ENCODE measurements around the gene CLDN17. TPM values are rescaled to one million over a fixed set of nuclear protein-coding genes. Genes with fewer than 3 reads are reported as not detected.

Gene CLDN17
- total RNA-seq, 6 experiments from 2014 or later: not detected

DNA sequence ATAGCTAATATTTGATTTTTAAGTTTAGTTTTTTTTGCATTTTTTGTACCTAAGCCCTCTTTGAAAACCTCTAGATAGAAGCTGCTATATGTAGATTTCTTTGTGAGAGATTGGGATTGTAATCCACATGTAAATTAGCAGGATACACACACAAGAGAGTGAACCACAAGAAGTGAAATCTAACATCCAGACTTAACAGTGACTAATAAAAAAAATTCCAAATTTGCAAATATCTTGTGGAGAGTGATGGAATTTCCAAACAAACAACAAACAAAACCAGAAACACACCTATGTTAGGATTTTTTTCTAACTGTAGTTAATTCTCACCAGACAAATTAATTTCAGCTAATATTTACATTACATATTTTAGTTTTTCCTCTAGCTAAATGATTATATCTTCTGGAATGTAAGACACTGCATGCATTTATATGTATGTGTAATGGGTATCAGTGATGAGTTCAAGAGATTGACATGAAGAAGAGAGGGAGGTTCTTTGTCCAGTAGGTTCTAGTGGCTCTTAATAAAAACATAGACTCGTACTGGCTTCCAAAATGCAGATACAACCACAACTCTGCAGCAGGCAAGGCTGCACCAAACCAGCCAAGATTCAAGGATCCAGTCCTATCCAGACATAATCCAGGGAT is 12.8 kb downstream of the CLDN17 start:
- ATAC-seq: no peak

DNA sequence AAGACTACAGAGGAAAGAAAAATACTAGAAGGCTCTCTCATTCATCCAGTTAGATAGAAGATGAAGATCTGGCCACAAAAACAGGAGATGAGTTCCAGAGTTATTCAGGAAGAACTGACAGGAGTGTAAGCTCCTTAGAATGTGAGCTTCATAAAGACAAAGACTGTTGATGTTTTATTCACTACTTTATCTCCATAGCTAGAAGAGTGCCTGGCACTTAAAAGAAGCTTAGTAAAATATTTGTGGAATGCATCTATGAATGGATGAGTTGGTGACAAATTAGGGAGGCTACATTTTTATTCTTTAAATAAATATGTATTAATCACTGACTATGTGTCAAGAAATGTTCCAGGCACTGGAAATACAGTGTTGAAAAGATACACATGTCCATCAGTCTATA is 13.8 kb downstream of the CLDN17 start:
- no peak for ATAC-seq
- H3K4me1 ChIP-seq: no peaks in the 10 kb centered on the region

More for the DNA sequence above, 12.8 kb downstream of the CLDN17 start:
- Histone ChIP-seq H3K4me3 (no peak overlapping the region), H3K4me1 (no peaks in the 10 kb centered on the region), H3K27ac (no peak overlapping the region), H3K27me3 (no peaks in the 10 kb centered on the region), H3K36me3 (no peaks in the 10 kb centered on the region), H3K9me3 (no peaks in the 10 kb centered on the region)
- 13% methylated on average over 1 of the region's 1 CpG for WGBS (ENCODE audit: insufficient coverage, low coverage, low lambda C conversion rate, missing lambda C conversion rate)
- TF ChIP-seq POLR2A (IDR thresholded peaks at IDR 0.05) (no peak), CTCF (IDR thresholded peaks at IDR 0.05) (no peak)
- DNase-seq: no peak
- intact Hi-C loops (cut with DNase I): no loop called here

GRCh38 chr21:30148906-30149305 is 17.7 kb downstream of the CLDN17 start:
- Histone ChIP-seq H3K9me3 (no peaks in the 10 kb centered on the region), H3K4me3 (no peak overlapping the region), H3K4me1 (no peaks in the 10 kb centered on the region), H3K27me3 (no peaks in the 10 kb centered on the region), H3K27ac (no peak overlapping the region), H3K36me3 (no peaks in the 10 kb centered on the region)
- no peak for ATAC-seq
- TF ChIP-seq POLR2A (IDR thresholded peaks at IDR 0.05): no peak
- intact Hi-C loops (cut with DNase I): no loop called here
- DNase-seq: no peak
- WGBS (ENCODE audit: insufficient coverage, low coverage, low lambda C conversion rate, missing lambda C conversion rate): 57% methylated on average over 1 of the region's 1 CpG

More for the DNA sequence above, 13.8 kb downstream of the CLDN17 start:
- DNase-seq: no peak
- Histone ChIP-seq H3K27me3 (no peaks in the 10 kb centered on the region), H3K9me3 (no peaks in the 10 kb centered on the region), H3K36me3 (no peaks in the 10 kb centered on the region), H3K27ac (no peak overlapping the region), H3K4me3 (no peak overlapping the region)
- intact Hi-C loops (cut with DNase I): no loop called here
- TF ChIP-seq CTCF (IDR thresholded peaks at IDR 0.05): no peak
- no peak for TF ChIP-seq POLR2A (IDR thresholded peaks at IDR 0.05)

- H3K4me3 ChIP-seq: no peak overlapping the region
- WGBS (ENCODE audit: insufficient coverage, low coverage, low lambda C conversion rate, missing lambda C conversion rate): 61% methylated on average over 13 of the region's 16 CpGs
- H3K27ac ChIP-seq: no peak overlapping the region
- no peaks in the 10 kb centered on the region for H3K36me3 ChIP-seq
- no peaks in the 10 kb centered on the region for H3K4me1 ChIP-seq
- TF ChIP-seq POLR2A (IDR thresholded peaks at IDR 0.05) (no peak), CTCF (IDR thresholded peaks at IDR 0.05) (no peak)
- intact Hi-C loops (cut with DNase I): no loop called here
- no peaks in the 10 kb centered on the region for H3K9me3 ChIP-seq
- DNase-seq (no peak), ATAC-seq (no peak)
- no peaks in the 10 kb centered on the region for H3K27me3 ChIP-seq
Measured at GRCh38 chr21:30146558-30147282, 19.9 kb downstream of the CLDN17 start.

GRCh38 chr21:30138483-30138882 is 28.1 kb downstream of the CLDN17 start:
- ATAC-seq (no peak), DNase-seq (no peak)
- H3K27me3 ChIP-seq: no peaks in the 10 kb centered on the region
- no peak overlapping the region for H3K27ac ChIP-seq
- H3K4me1 ChIP-seq: no peaks in the 10 kb centered on the region
- TF ChIP-seq POLR2A (IDR thresholded peaks at IDR 0.05) (no peak), CTCF (IDR thresholded peaks at IDR 0.05) (no peak)
- H3K9me3 ChIP-seq: no peaks in the 10 kb centered on the region
- intact Hi-C loops (cut with DNase I): no loop called here
- no peak overlapping the region for H3K4me3 ChIP-seq
- 44% methylated on average over 6 of the region's 6 CpGs for WGBS (ENCODE audit: insufficient coverage, low coverage, low lambda C conversion rate, missing lambda C conversion rate)
- H3K36me3 ChIP-seq: no peaks in the 10 kb centered on the region
